HS-27A (cell line): Measurements from ENCODE around the gene EMC1.
"Not testable (repeated sequence)": the region's sequence is repeated elsewhere in the genome, so short reads cannot be mapped to it uniquely, and the experiment has no call there.

Source experiments
- DNase-seq: peaks from one replicate; pipeline ENCODE4 v3.0.0-alpha.2; 2012; ENCODE audit warnings: low read depth, missing footprints

Gene EMC1

GRCh38 chr1:19190468-19190867 is 60.9 kb downstream of the EMC1 start:
- no peak for DNase-seq

GRCh38 chr1:19189270-19189669 is 62.1 kb downstream of the EMC1 start:
- DNase-seq = no peak

GRCh38 chr1:19187852-19188251 is 63.5 kb downstream of the EMC1 start:
- no peak for DNase-seq

- DNase-seq = no peak
These were observed 65.3 kb downstream of the EMC1 start for GRCh38 chr1:19186001-19186400.

- no peak for DNase-seq
These were observed 69.1 kb downstream of the EMC1 start for GRCh38 chr1:19182223-19182622.

- not testable (repeated sequence) for DNase-seq
These were observed 71.1 kb downstream of the EMC1 start for GRCh38 chr1:19180265-19180657.

- no peak for DNase-seq
These were observed 71.6 kb downstream of the EMC1 start for GRCh38 chr1:19179597-19180264.

- no peak for DNase-seq
These were observed 72.5 kb downstream of the EMC1 start for GRCh38 chr1:19178734-19179398.

- no peak for DNase-seq
These were observed 73.5 kb downstream of the EMC1 start for GRCh38 chr1:19177811-19178210.

GRCh38 chr1:19169642-19170041 is 81.7 kb downstream of the EMC1 start:
- no peak for DNase-seq

GRCh38 chr1:19167140-19167539 is 84.2 kb downstream of the EMC1 start:
- DNase-seq = no peak

- DNase-seq = no peak
These were observed 85.3 kb downstream of the EMC1 start for GRCh38 chr1:19166066-19166465.
